KMS-11 (cell line): ENCODE measurements around the gene ZNF536.

Source experiments
- H2AFZ ChIP-seq: fragments of 200-600 bp; sonication (generic); 2 replicates; pipeline ENCODE4 v1.6.1; 2016; ENCODE audit warnings: antibody characterized with exemption, mixed run types, low read depth
- H3K27ac ChIP-seq: fragments of 200-600 bp; sonication (generic); 2 replicates; pipeline ENCODE4 v1.6.1; 2016; ENCODE audit warnings: mild to moderate bottlenecking, mixed run types
- H3K27me3 ChIP-seq: fragments of 200-600 bp; sonication (generic); 2 replicates; pipeline ENCODE4 v1.6.1; 2017; ENCODE audit warnings: mild to moderate bottlenecking, low read depth, mixed run types, moderate library complexity; ENCODE audit not compliant: insufficient read depth
- H3K36me3 ChIP-seq: fragments of 200-600 bp; sonication (generic); 2 replicates; pipeline ENCODE4 v1.6.1; 2017; ENCODE audit warnings: mild to moderate bottlenecking, mixed run types; ENCODE audit not compliant: insufficient read depth
- H3K4me1 ChIP-seq: fragments of 200-600 bp; sonication (generic); 2 replicates; pipeline ENCODE4 v1.6.1; 2016; ENCODE audit warnings: mild to moderate bottlenecking, low read depth, mixed run types; ENCODE audit not compliant: poor library complexity, severe bottlenecking
- H3K4me2 ChIP-seq: fragments of 200-600 bp; sonication (generic); 2 replicates; pipeline ENCODE4 v1.7.0; 2016; ENCODE audit warnings: mild to moderate bottlenecking, mixed run types
- H3K4me3 ChIP-seq: fragments of 200-600 bp; sonication (generic); IDR thresholded peaks from 2 replicates; pipeline ENCODE4 v1.6.1; 2017; ENCODE audit warnings: low read depth, low read length, mixed read lengths; ENCODE audit not compliant: insufficient read depth
- H3K79me2 ChIP-seq: fragments of 200-600 bp; sonication (generic); 2 replicates; pipeline ENCODE4 v1.6.1; 2016; ENCODE audit warnings: low read depth, mixed run types; ENCODE audit not compliant: insufficient read depth
- H3K9ac ChIP-seq: fragments of 200-600 bp; sonication (generic); 2 replicates; pipeline ENCODE4 v1.6.1; 2016; ENCODE audit warnings: mild to moderate bottlenecking, mixed run types
- H4K20me1 ChIP-seq: fragments of 200-600 bp; sonication (generic); 2 replicates; pipeline ENCODE4 v1.6.1; 2016; ENCODE audit warnings: mild to moderate bottlenecking, mixed run types; ENCODE audit not compliant: insufficient read depth
- CTCF ChIP-seq: fragments of 200-600 bp; sonication (generic); conservative IDR thresholded peaks from 2 replicates; pipeline ENCODE4 v1.6.1; 2017; ENCODE audit warnings: low read depth, mild to moderate bottlenecking, antibody characterized with exemption, low read length, moderate library complexity, mixed read lengths

The ZNF536 gene

GRCh38 chr19:30371960-30372824 lies at the start of gene ZNF536:
TSS of gene ZNF536 (plus strand) at chr19:30372384. CDS start at chr19:30443563, 71,179 bp downstream.
- H3K9ac ChIP-seq: no peak within 1 kb of the TSS
- no peak within 1 kb of the TSS for H3K4me3 ChIP-seq
- no peaks in the 10 kb centered on the region for H3K79me2 ChIP-seq
- no peak within 1 kb of the TSS for H2AFZ ChIP-seq
- TF ChIP-seq CTCF: no peak
- H3K36me3 ChIP-seq: no peaks in the 10 kb centered on the region
- no peaks in the 10 kb centered on the region for H3K4me1 ChIP-seq
- no peak within 1 kb of the TSS for H3K27ac ChIP-seq
- H3K27me3 ChIP-seq: no peaks in the 10 kb centered on the region; the same call in 1 of the 2 replicates
- H3K4me2 ChIP-seq: no peak within 1 kb of the TSS
- H4K20me1 ChIP-seq: no peaks in the 10 kb centered on the region

GRCh38 chr19:30322641-30323320 lies 49.4 kb upstream of the ZNF536 start:
- Histone ChIP-seq H3K4me1 (no peaks in the 10 kb centered on the region), H3K27ac (no peak overlapping the region), H4K20me1 (no peaks in the 10 kb centered on the region), H3K4me3 (no peak overlapping the region), H3K9ac (no peak overlapping the region), H3K27me3 (no peaks in the 10 kb centered on the region), H3K36me3 (no peaks in the 10 kb centered on the region), H3K4me2 (no peak overlapping the region), H2AFZ (no peak overlapping the region), H3K79me2 (no peaks in the 10 kb centered on the region)
- TF ChIP-seq CTCF: no peak

- no peak overlapping the region for H3K9ac ChIP-seq
- H3K4me3 ChIP-seq: no peak overlapping the region
- no peaks in the 10 kb centered on the region for H3K79me2 ChIP-seq
- H3K4me1 ChIP-seq: no peaks in the 10 kb centered on the region
- H2AFZ ChIP-seq: no peak overlapping the region
- no peaks in the 10 kb centered on the region for H3K27me3 ChIP-seq
- no peaks in the 10 kb centered on the region for H3K36me3 ChIP-seq
- no peaks in the 10 kb centered on the region for H4K20me1 ChIP-seq
- H3K4me2 ChIP-seq: no peak overlapping the region
- no peak for TF ChIP-seq CTCF
- no peak overlapping the region for H3K27ac ChIP-seq
Observed at GRCh38 chr19:30323904-30324303, 48.3 kb upstream of the ZNF536 start.

GRCh38 chr19:30324982-30325381 lies 47.2 kb upstream of the ZNF536 start:
- H3K4me3 ChIP-seq: no peak overlapping the region
- H3K9ac ChIP-seq: no peak overlapping the region
- no peaks in the 10 kb centered on the region for H3K79me2 ChIP-seq
- H3K36me3 ChIP-seq: no peaks in the 10 kb centered on the region
- H3K4me1 ChIP-seq: no peaks in the 10 kb centered on the region
- H4K20me1 ChIP-seq: no peaks in the 10 kb centered on the region
- no peaks in the 10 kb centered on the region for H3K27me3 ChIP-seq
- TF ChIP-seq CTCF: no peak
- no peak overlapping the region for H3K27ac ChIP-seq
- no peak overlapping the region for H3K4me2 ChIP-seq
- no peak overlapping the region for H2AFZ ChIP-seq
